Left ventricle myocardium inferior (tissue), 1 donor: ENCODE results near the gene HAVCR1. TPM values are rescaled to one million over a fixed set of nuclear protein-coding genes. Genes with fewer than 3 reads are reported as not detected.

Source experiments
- DNase-seq: peaks from one replicate; pipeline ENCODE4 v3.0.0-alpha.2; 2020
- H3K27ac ChIP-seq: fragments of 200-600 bp; replicated peaks from 2 replicates; pipeline ENCODE4 v1.8.0; 2021
- H3K27me3 ChIP-seq: fragments of 200-600 bp; 2 replicates; pipeline ENCODE4 v1.8.0; 2021; ENCODE audit warnings: low read depth
- H3K36me3 ChIP-seq: fragments of 200-600 bp; 2 replicates; pipeline ENCODE4 v1.8.0; 2021
- H3K4me1 ChIP-seq: fragments of 200-600 bp; 2 replicates; pipeline ENCODE4 v1.8.0; 2021
- H3K4me3 ChIP-seq: fragments of 200-600 bp; 2 replicates; pipeline ENCODE4 v1.8.0; 2021; ENCODE audit warnings: mild to moderate bottlenecking, moderate library complexity
- H3K9me3 ChIP-seq: fragments of 200-600 bp; replicated peaks from 2 replicates; pipeline ENCODE4 v1.8.0; 2021
- CTCF ChIP-seq: fragments of 200-600 bp; IDR thresholded peaks from 2 replicates; pipeline ENCODE4 v1.8.0; 2021; ENCODE audit warnings: antibody characterized with exemption, mild to moderate bottlenecking, borderline replicate concordance
- intact Hi-C: fragments of 100-400 bp; cut with micrococcal nuclease; formaldehyde crosslinking; loops from one replicate; pipeline ENCODE4 v1.11.0; 2022
- total RNA-seq: library from RNA; stranded (reverse); fragmentation: NEBNext Ultra II Directional; extraction: Animal tissue kit (Norgen Biotek cat#: 25700); gene quantifications from one replicate; pipeline ENCODE4 v1.2.1, GENCODE V29; 2021
- donor health status: DM: no; HTN: yes; CAD: no; lungs with severe emphysema.

Gene HAVCR1
- total RNA-seq, 1 donor from 2014 or later = not detected

- no peaks in the 10 kb centered on the region for H3K9me3 ChIP-seq
- no peaks in the 10 kb centered on the region for H3K4me1 ChIP-seq
- intact Hi-C loops = no loop called here
- no peak overlapping the region for H3K27ac ChIP-seq
- no peaks in the 10 kb centered on the region for H3K36me3 ChIP-seq
- H3K4me3 ChIP-seq = no peak overlapping the region
- H3K27me3 ChIP-seq = no peaks in the 10 kb centered on the region
- no peak for DNase-seq
- no peak for TF ChIP-seq CTCF
Observed at GRCh38 chr5:157086751-157087359, 27.9 kb upstream of the HAVCR1 start.

GRCh38 chr5:157085930-157086329 is 27.0 kb upstream of the HAVCR1 start:
- TF ChIP-seq CTCF = no peak
- H3K4me3 ChIP-seq = no peak overlapping the region
- no peaks in the 10 kb centered on the region for H3K36me3 ChIP-seq
- no peak for DNase-seq
- no peaks in the 10 kb centered on the region for H3K9me3 ChIP-seq
- intact Hi-C loops = no loop called here
- no peaks in the 10 kb centered on the region for H3K27me3 ChIP-seq
- no peak overlapping the region for H3K27ac ChIP-seq
- H3K4me1 ChIP-seq = no peaks in the 10 kb centered on the region

DNA sequence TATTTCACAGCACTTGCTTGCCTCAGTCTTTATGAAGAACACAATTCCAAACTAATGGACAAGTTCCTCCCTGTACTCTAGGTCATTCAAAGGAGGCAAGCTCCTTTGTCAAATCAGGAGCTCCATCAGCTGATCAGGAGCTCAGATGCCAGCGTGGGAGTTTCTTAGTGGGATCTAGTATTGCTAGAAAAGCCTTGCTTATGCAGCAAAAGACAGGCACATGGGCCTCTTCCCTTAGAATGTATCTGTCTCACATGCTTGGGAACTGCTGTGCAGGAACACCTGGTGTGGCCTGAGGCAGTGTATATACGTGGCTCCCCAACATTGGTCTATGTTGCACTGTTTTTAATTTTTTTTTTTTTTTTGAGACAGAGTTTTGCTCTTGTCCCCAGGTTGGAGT is 21.4 kb upstream of the HAVCR1 start:
- H3K27ac ChIP-seq = no peak overlapping the region
- no peaks in the 10 kb centered on the region for H3K36me3 ChIP-seq
- H3K4me3 ChIP-seq = no peak overlapping the region
- H3K4me1 ChIP-seq = peaks cover 3% of the 10 kb centered on the region
- no peak for DNase-seq
- H3K9me3 ChIP-seq = no peaks in the 10 kb centered on the region
- TF ChIP-seq CTCF = no peak
- no peaks in the 10 kb centered on the region for H3K27me3 ChIP-seq
- intact Hi-C loops = no loop called here

- TF ChIP-seq CTCF = no peak
- H3K27me3 ChIP-seq = no peaks in the 10 kb centered on the region
- no peaks in the 10 kb centered on the region for H3K36me3 ChIP-seq
- H3K4me3 ChIP-seq = no peak overlapping the region
- peaks cover 3% of the 10 kb centered on the region for H3K4me1 ChIP-seq
- DNase-seq = no peak
- no peaks in the 10 kb centered on the region for H3K9me3 ChIP-seq
- H3K27ac ChIP-seq = no peak overlapping the region
- intact Hi-C loops = no loop called here
Observed at GRCh38 chr5:157076558-157076957, 17.6 kb upstream of the HAVCR1 start.

DNA sequence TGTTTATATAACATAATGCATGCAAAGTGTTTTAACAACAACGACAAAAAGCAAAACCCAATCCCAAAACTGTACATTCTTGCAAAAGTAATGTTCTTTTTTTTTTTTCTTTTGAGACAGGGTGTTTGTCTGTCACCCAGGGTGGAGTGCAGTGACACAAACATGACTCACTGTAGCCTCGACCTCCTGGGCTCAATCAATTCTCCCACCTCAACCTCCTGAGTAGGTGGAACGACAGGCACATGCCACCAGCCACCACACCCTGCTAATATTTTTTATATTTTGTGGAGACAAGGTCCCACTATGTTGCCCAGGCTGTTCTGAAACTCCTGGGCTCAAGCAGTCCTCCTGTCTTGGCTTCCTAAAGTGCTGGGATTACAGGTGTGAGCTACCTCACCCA is 13.6 kb upstream of the HAVCR1 start:
- H3K36me3 ChIP-seq = no peaks in the 10 kb centered on the region
- no peak overlapping the region for H3K4me3 ChIP-seq
- no peak overlapping the region for H3K27ac ChIP-seq
- no peak for TF ChIP-seq CTCF
- DNase-seq = no peak
- H3K9me3 ChIP-seq = no peaks in the 10 kb centered on the region
- intact Hi-C loops = no loop called here
- no peaks in the 10 kb centered on the region for H3K27me3 ChIP-seq
- peaks cover 3% of the 10 kb centered on the region for H3K4me1 ChIP-seq
